GM12891 (cell line): Measurements from ENCODE around the gene TNNI3K.

ENCODE experiments used
- POLR2A ChIP-seq: IDR thresholded peaks from 2 replicates; pipeline ENCODE4 v1.6.1; 2011; ENCODE audit warnings: low read depth, low read length, control low read depth
- POLR2AphosphoS5 ChIP-seq: IDR thresholded peaks from 2 replicates; pipeline ENCODE4 v1.6.1; 2011; ENCODE audit warnings: low read depth, low read length, control low read depth
- POU2F2 ChIP-seq: IDR thresholded peaks from 2 replicates; pipeline ENCODE4 v1.6.1; 2011; ENCODE audit warnings: low read depth, mild to moderate bottlenecking, control low read depth, low read length, moderate library complexity
- SPI1 ChIP-seq: IDR thresholded peaks from 2 replicates; pipeline ENCODE4 v1.6.1; 2011; ENCODE audit warnings: low read depth, low read length, control low read depth
- TAF1 ChIP-seq: IDR thresholded peaks from 2 replicates; pipeline ENCODE4 v1.6.1; 2011; ENCODE audit warnings: low read depth, low read length, control low read depth

GRCh38 chr1:74434321-74434720 lies 199.1 kb downstream of the TNNI3K start:
- TF ChIP-seq POLR2AphosphoS5: no peak
- no peak for TF ChIP-seq POLR2A
- no peak for TF ChIP-seq POU2F2
- TF ChIP-seq SPI1: no peak
- no peak for TF ChIP-seq TAF1
